ENCODE results near the gene TNNI2.

- TF ChIP-seq CTCF (conservative IDR thresholded peaks at IDR 0.05 in 1 of 2, IDR thresholded peaks at IDR 0.05 in 1 of 2; ENCODE audit: low read depth in 1 of 2, low read length in 2 of 2) (no peak), EZH2 (IDR thresholded peaks at IDR 0.05; ENCODE audit: low read length, missing control alignments) (no peak)
These were observed 23.5 kb upstream of the TNNI2 start for GRCh38 chr11:1815311-1815710.
